H1 (cell line): ENCODE results near the gene FNDC1. TPM values are rescaled to one million over a fixed set of nuclear protein-coding genes. Genes with fewer than 3 reads are reported as not detected.

Source experiments
- CTCF ChIA-PET: fragments of 300-600 bp; sonication (Branson Sonifier 250); formaldehyde crosslinking; loops from one replicate; lab custom pipeline; 2021; ENCODE audit not compliant: partially characterized antibody; lab: Charles Lee
- POLR2A ChIA-PET: fragments of 300-600 bp; sonication (Branson Sonifier 250); formaldehyde crosslinking; loops from one replicate; lab custom pipeline; 2021; ENCODE audit warnings: inconsistent platforms; ENCODE audit not compliant: partially characterized antibody; lab: Charles Lee
- DNase-seq, 2 experiments: peaks; one replicate each; pipeline versions ENCODE4 v3.0.0 to v3.0.0-alpha.2; 2010 to 2022; ENCODE audit warnings: low spot score in 2 of 2, low read depth in 1 of 2, mixed read lengths in 1 of 2
- FAIRE-seq: peaks from 2 replicates; lab custom pipeline; 2011; peaks lifted over from hg19 to GRCh38; lab: Jason Lieb, UNC
- H2AFZ ChIP-seq: 2 replicates; pipeline ENCODE4 v1.8.1; 2012; ENCODE audit warnings: low read length, inconsistent platforms
- H2AK5ac ChIP-seq: 2 replicates; pipeline ENCODE4 v1.6.1; 2013; ENCODE audit warnings: low read depth, low read length
- H2BK120ac ChIP-seq: replicated peaks from 2 replicates; pipeline ENCODE3; 2013; ENCODE audit warnings: low read depth, low read length, inconsistent platforms
- H2BK12ac ChIP-seq: 2 replicates; pipeline ENCODE4 v1.6.1; 2013; ENCODE audit warnings: low read depth, low read length
- H2BK15ac ChIP-seq: 2 replicates; pipeline ENCODE4 v1.6.1; 2013; ENCODE audit warnings: low read length
- H2BK20ac ChIP-seq: 2 replicates; pipeline ENCODE4 v1.6.1; 2013; ENCODE audit warnings: low read length
- H2BK5ac ChIP-seq: 2 replicates; pipeline ENCODE4 v1.6.1; 2013; ENCODE audit warnings: low read depth, low read length
- H3K14ac ChIP-seq: 2 replicates; pipeline ENCODE4 v1.6.1; 2013; ENCODE audit warnings: inconsistent platforms; ENCODE audit not compliant: insufficient read length
- H3K18ac ChIP-seq: 2 replicates; pipeline ENCODE4 v1.6.1; 2013; ENCODE audit warnings: low read length; ENCODE audit errors: extremely low read depth
- H3K23ac ChIP-seq: 2 replicates; pipeline ENCODE4 v1.6.1; 2013; ENCODE audit warnings: inconsistent platforms; ENCODE audit not compliant: insufficient read length
- H3K23me2 ChIP-seq: 2 replicates; pipeline ENCODE4 v1.6.1; 2013; ENCODE audit warnings: low read depth, low read length
- H3K27ac ChIP-seq: 2 replicates; pipeline ENCODE4 v1.6.1; 2011; ENCODE audit warnings: low read depth, low read length, inconsistent platforms
- H3K27me3 ChIP-seq, 4 experiments: replicated peaks in 1 of 4; 1 replicate in 1 of 4; 2 replicates in 3 of 4; pipeline versions ENCODE4 v1.6.1 to v1.8.1; 2011 to 2013; ENCODE audit warnings: low read length in 3 of 4, mild to moderate bottlenecking in 3 of 4, inconsistent platforms in 2 of 4, mixed read lengths in 2 of 4, moderate library complexity in 1 of 4; ENCODE audit not compliant: control insufficient read depth in 3 of 4, insufficient read depth in 3 of 4; ENCODE audit errors: extremely low read depth in 1 of 4
- H3K36me3 ChIP-seq, 4 experiments: 2 replicates each; pipeline versions ENCODE4 v1.6.1 to v1.8.1; 2011 to 2013; ENCODE audit warnings: mild to moderate bottlenecking in 4 of 4, low read length in 3 of 4, moderate library complexity in 2 of 4, control low read depth in 1 of 4, inconsistent platforms in 1 of 4; ENCODE audit not compliant: insufficient read depth in 4 of 4, control insufficient read depth in 2 of 4
- H3K4ac ChIP-seq: replicated peaks from 2 replicates; pipeline ENCODE3; 2013; ENCODE audit warnings: low read length, low read depth, mixed read lengths, inconsistent platforms; ENCODE audit not compliant: insufficient read length
- H3K4me1 ChIP-seq, 4 experiments: replicated peaks in 1 of 4; 1 replicate in 1 of 4; 2 replicates in 3 of 4; pipeline versions ENCODE4 v1.6.1 to v1.8.1; 2011 to 2013; ENCODE audit warnings: low read length in 3 of 4, inconsistent platforms in 2 of 4, mixed read lengths in 1 of 4; ENCODE audit not compliant: insufficient read depth in 4 of 4, control insufficient read depth in 3 of 4
- H3K4me2 ChIP-seq, 2 experiments: 2 replicates each; pipeline versions ENCODE4 v1.6.1 to v1.8.1; 2011 to 2013; ENCODE audit warnings: low read depth in 2 of 2, low read length in 2 of 2, control low read depth in 1 of 2, inconsistent platforms in 1 of 2, mild to moderate bottlenecking in 1 of 2; ENCODE audit not compliant: insufficient read depth in 1 of 2
- H3K4me3 ChIP-seq, 4 experiments: fragments of 200-600, 300-600 bp in 1 of 4; sonication (generic), shearing (Covaris generic), sonication (Bioruptor Twin) in 1 of 4; 2 replicates each; pipeline versions ENCODE4 v1.5.1 to v1.8.1; 2011 to 2016; ENCODE audit warnings: low read length in 4 of 4, low read depth in 3 of 4, control low read depth in 2 of 4, inconsistent platforms in 2 of 4, mild to moderate bottlenecking in 2 of 4, mixed read lengths in 1 of 4, moderate library complexity in 1 of 4; ENCODE audit not compliant: insufficient read depth in 2 of 4; ENCODE audit errors: extremely low read depth in 1 of 4
- H3K56ac ChIP-seq: replicated peaks from 2 replicates; pipeline ENCODE3; 2013; ENCODE audit warnings: low read depth, mild to moderate bottlenecking, mixed read lengths, low read length, inconsistent platforms; ENCODE audit not compliant: insufficient read length
- H3K79me1 ChIP-seq: 2 replicates; pipeline ENCODE4 v1.6.1; 2013; ENCODE audit warnings: low read depth, low read length, control low read depth
- H3K79me2 ChIP-seq, 2 experiments: 2 replicates each; pipeline versions ENCODE4 v1.6.1 to v1.8.1; 2012 to 2013; ENCODE audit warnings: low read length in 2 of 2, mild to moderate bottlenecking in 2 of 2, inconsistent platforms in 1 of 2; ENCODE audit not compliant: insufficient read depth in 2 of 2, control insufficient read depth in 1 of 2
- H3K9ac ChIP-seq, 4 experiments: replicated peaks in 1 of 4; 1 replicate in 1 of 4; 2 replicates in 3 of 4; pipeline versions ENCODE4 v1.6.1 to v1.8.1; 2011 to 2013; ENCODE audit warnings: low read depth in 3 of 4, low read length in 3 of 4, control low read depth in 2 of 4, mild to moderate bottlenecking in 2 of 4, moderate library complexity in 2 of 4, inconsistent platforms in 1 of 4; ENCODE audit errors: extremely low read depth in 1 of 4
- H3K9me3 ChIP-seq, 2 experiments: 2 replicates each; pipeline versions ENCODE4 v1.6.1 to v1.8.1; 2012 to 2013; ENCODE audit warnings: mild to moderate bottlenecking in 2 of 2, moderate library complexity in 2 of 2, control low read depth in 1 of 2, inconsistent platforms in 1 of 2, low read depth in 1 of 2, low read length in 1 of 2, mixed read lengths in 1 of 2; ENCODE audit not compliant: insufficient read depth in 2 of 2
- H4K20me1 ChIP-seq, 2 experiments: replicated peaks in 1 of 2; 2 replicates each; pipeline versions ENCODE3 to v1.8.1; 2011 to 2013; ENCODE audit warnings: inconsistent platforms in 2 of 2, low read length in 2 of 2, mild to moderate bottlenecking in 1 of 2; ENCODE audit not compliant: insufficient read depth in 2 of 2, control insufficient read depth in 1 of 2
- H4K5ac ChIP-seq: 2 replicates; pipeline ENCODE4 v1.6.1; 2013; ENCODE audit warnings: low read length, low read depth, mixed read lengths, inconsistent platforms; ENCODE audit not compliant: insufficient read length
- H4K8ac ChIP-seq: 2 replicates; pipeline ENCODE4 v1.8.0; 2013; ENCODE audit warnings: mild to moderate bottlenecking, moderate library complexity, low read length, inconsistent platforms; ENCODE audit not compliant: insufficient read depth; ENCODE audit errors: extremely low read depth
- H4K91ac ChIP-seq: replicated peaks from 2 replicates; pipeline ENCODE3; 2013; ENCODE audit warnings: low read length, mixed read lengths, inconsistent platforms; ENCODE audit not compliant: insufficient read length
- BCL11A ChIP-seq, 2 experiments: IDR thresholded peaks; one replicate each; pipeline ENCODE4 v1.6.1; 2011; ENCODE audit warnings: low read depth in 2 of 2, low read length in 2 of 2, mild to moderate bottlenecking in 2 of 2
- FOSL1 ChIP-seq: IDR thresholded peaks from 2 replicates; pipeline ENCODE4 v1.6.1; 2011; ENCODE audit warnings: mild to moderate bottlenecking, low read depth, low read length, moderate library complexity; ENCODE audit not compliant: insufficient read depth
- HDAC6 ChIP-seq: IDR thresholded peaks from one replicate; pipeline ENCODE4 v1.7.1; 2012; ENCODE audit warnings: low read depth, mild to moderate bottlenecking, inconsistent platforms, low read length, moderate library complexity
- MAX ChIP-seq: IDR thresholded peaks from 2 replicates; pipeline ENCODE4 v1.6.1; 2012; ENCODE audit warnings: inconsistent platforms
- NANOG ChIP-seq: IDR thresholded peaks from 2 replicates; pipeline ENCODE4 v1.6.1; 2011; ENCODE audit warnings: low read length, low read depth, mild to moderate bottlenecking, inconsistent platforms; ENCODE audit not compliant: insufficient read depth, poor library complexity, severe bottlenecking
- SIRT6 ChIP-seq: IDR thresholded peaks from one replicate; pipeline ENCODE4 v1.7.1; 2012; ENCODE audit warnings: low read length, inconsistent platforms
- SRF ChIP-seq: IDR thresholded peaks from 2 replicates; pipeline ENCODE4 v1.6.1; 2011; ENCODE audit warnings: mild to moderate bottlenecking, low read depth, low read length, moderate library complexity
- YY1 ChIP-seq: IDR thresholded peaks from 2 replicates; pipeline ENCODE4 v1.6.1; 2011; ENCODE audit warnings: low read depth, mild to moderate bottlenecking, low read length
- WGBS, 2 experiments: shearing (Covaris generic) in 1 of 2; methylation state at CpG; one replicate each; pipeline versions ENCODE4 v1.1.6 to v1.1.7; 2013 to 2015; ENCODE audit warnings: low lambda C conversion rate in 2 of 2, mixed read lengths in 2 of 2, inconsistent platforms in 1 of 2, low coverage in 1 of 2, missing lambda C conversion rate in 1 of 2; ENCODE audit not compliant: insufficient replicate concordance in 2 of 2, insufficient coverage in 1 of 2, insufficient read length in 1 of 2; ENCODE audit errors: extremely low coverage in 1 of 2, missing lambda C conversion rate in 1 of 2; 5-methylcytosine and 5-hydroxymethylcytosine counted together
- polyA plus RNA-seq, 7 experiments: library from polyadenylated mRNA; depleted of rRNA in 3 of 7; stranded (reverse) in 5 of 7; unstranded in 2 of 7; fragments of >200 nt in 5 of 7; fragments of 200-250 nt in 2 of 7; gene quantifications; 1 replicate in 5 of 7; 2 replicates in 1 of 7; 4 replicates in 1 of 7; pipeline versions ENCODE4 v1.2.1 to v1.2.3, GENCODE V29; 2011 to 2013; ENCODE audit warnings: missing spikeins in 2 of 7, mixed read lengths in 2 of 7
- total RNA-seq: library from RNA; stranded (reverse); fragmentation: NEBNext Ultra II Directional; extraction: Animal tissue kit (Norgen Biotek cat#: 25700); gene quantifications from 2 replicates; pipeline ENCODE4 v1.2.1, GENCODE V29; 2021

The FNDC1 gene
- total and polyA plus RNA-seq, 2 of the 8 experiments (the other 6 are each of a cell fraction or from before 2014, with no cell fraction given): 0.06 to 0.30 TPM

GRCh38 chr6:159307246-159307790, 138.1 kb downstream of the FNDC1 start:
- H4K91ac ChIP-seq: no peak overlapping the region
- H3K79me2 ChIP-seq: no peaks in the 10 kb centered on the region
- H3K36me3 ChIP-seq: no peaks in the 10 kb centered on the region
- H2AFZ ChIP-seq: no peak overlapping the region
- H2BK5ac ChIP-seq: no peak overlapping the region
- no peak overlapping the region for H3K4me2 ChIP-seq
- no peaks in the 10 kb centered on the region for H4K20me1 ChIP-seq
- no peak overlapping the region for H2BK15ac ChIP-seq
- DNase-seq (no peak), FAIRE-seq (no peak)
- H3K23ac ChIP-seq: no peak overlapping the region
- no peaks in the 10 kb centered on the region for H3K4me1 ChIP-seq
- 80% methylated on average over 2 of the region's 2 CpGs; no CpG with 5 or more reads in 1 of the 2 experiments for WGBS, 2 experiments
- no peak overlapping the region for H3K9ac ChIP-seq
- no peak overlapping the region for H2BK120ac ChIP-seq
- no peak overlapping the region for H3K14ac ChIP-seq
- peaks cover 78 to 79% of the 10 kb centered on the region in 2 experiments for H3K9me3 ChIP-seq
- no peak overlapping the region for H3K4me3 ChIP-seq
- H4K5ac ChIP-seq: no peak overlapping the region
- no peak overlapping the region for H3K18ac ChIP-seq
- H4K8ac ChIP-seq: no peak overlapping the region
- no peak overlapping the region for H3K27ac ChIP-seq
- H3K4ac ChIP-seq: no peak overlapping the region
- H2AK5ac ChIP-seq: no peak overlapping the region
- POLR2A ChIA-PET: no interaction called here
- H3K56ac ChIP-seq: no peak overlapping the region
- H2BK12ac ChIP-seq: no peak overlapping the region
- no peak overlapping the region for H2BK20ac ChIP-seq
- no peaks in the 10 kb centered on the region for H3K23me2 ChIP-seq
- H3K79me1 ChIP-seq: no peaks in the 10 kb centered on the region
- CTCF ChIA-PET: interaction anchor here (1.5 kb wide), 1 partner anchor 347 kb away, joined by 3 read pairs; no protein-coding TSS in a partner anchor
- H3K27me3 ChIP-seq: no peaks in the 10 kb centered on the region
- TF ChIP-seq YY1 (no peak), FOSL1 (no peak), NANOG (no peak), MAX (no peak), SIRT6 (no peak), SRF (no peak), BCL11A (IDR thresholded peaks at IDR 0.05; ENCODE audit: low read depth in 2 of 2, low read length in 2 of 2) (no peak), HDAC6 (no peak)
